SJSA1 (cell line): ENCODE results near the gene NSF. TPM values are rescaled to one million over a fixed set of nuclear protein-coding genes. Genes with fewer than 3 reads are reported as not detected.
"Not testable (repeated sequence)": the region's sequence is repeated elsewhere in the genome, so short reads cannot be mapped to it uniquely, and the experiment has no call there.

ENCODE experiments used
- DNase-seq, 2 experiments: peaks; one replicate each; pipeline ENCODE4 v3.0.0-alpha.2; 2015 to 2020; ENCODE audit warnings: low spot score in 2 of 2, low read depth in 1 of 2
- H3K27ac ChIP-seq: fragments of 250-450 bp; sonication (Bioruptor Pico); 2 replicates; pipeline ENCODE4 v1.5.1; 2020; ENCODE audit warnings: mild to moderate bottlenecking, moderate library complexity
- H3K27me3 ChIP-seq: fragments of 250-450 bp; sonication (Bioruptor Pico); replicated peaks from 2 replicates; pipeline ENCODE4 v1.5.1; 2020; ENCODE audit warnings: mild to moderate bottlenecking, moderate library complexity
- H3K36me3 ChIP-seq: fragments of 250-450 bp; sonication (Bioruptor Pico); 2 replicates; pipeline ENCODE4 v1.5.1; 2020; ENCODE audit warnings: mild to moderate bottlenecking
- H3K4me1 ChIP-seq: fragments of 250-450 bp; sonication (Bioruptor Pico); replicated peaks from 2 replicates; pipeline ENCODE4 v1.6.1; 2021; ENCODE audit warnings: mild to moderate bottlenecking
- H3K4me3 ChIP-seq: fragments of 250-450 bp; sonication (Bioruptor Pico); 2 replicates; pipeline ENCODE4 v1.5.1; 2020; ENCODE audit warnings: mild to moderate bottlenecking
- H3K9me3 ChIP-seq: fragments of 250-450 bp; sonication (Bioruptor Pico); replicated peaks from 2 replicates; pipeline ENCODE4 v1.5.1; 2020; ENCODE audit warnings: mild to moderate bottlenecking
- total RNA-seq: library from RNA; depleted of rRNA; stranded (reverse); fragments of >200 nt; shearing (Covaris generic); gene quantifications from 2 replicates; pipeline ENCODE4 v1.2.3, GENCODE V29; 2014

NSF gene
- total RNA-seq, 1 experiment from 2014 or later = 71.2 TPM

GRCh38 chr17:46603125-46603524 is 12.7 kb downstream of the NSF start:
- not testable (repeated sequence) for DNase-seq, H3K27me3 ChIP-seq, H3K9me3 ChIP-seq, H3K36me3 ChIP-seq, H3K27ac ChIP-seq, H3K4me1 ChIP-seq, H3K4me3 ChIP-seq

- H3K27ac ChIP-seq, H3K36me3 ChIP-seq, H3K4me1 ChIP-seq, DNase-seq, H3K9me3 ChIP-seq, H3K27me3 ChIP-seq, H3K4me3 ChIP-seq: not testable (repeated sequence)
Measured at GRCh38 chr17:46611304-46611703, 20.8 kb downstream of the NSF start.

GRCh38 chr17:46613876-46614275 is 23.4 kb downstream of the NSF start:
- H3K27ac ChIP-seq, H3K36me3 ChIP-seq, DNase-seq, H3K4me1 ChIP-seq, H3K27me3 ChIP-seq, H3K9me3 ChIP-seq, H3K4me3 ChIP-seq: not testable (repeated sequence)

GRCh38 chr17:46617121-46617520 is 26.7 kb downstream of the NSF start:
- H3K27ac ChIP-seq, H3K4me3 ChIP-seq, H3K9me3 ChIP-seq, DNase-seq, H3K4me1 ChIP-seq, H3K36me3 ChIP-seq, H3K27me3 ChIP-seq: not testable (repeated sequence)

- H3K36me3 ChIP-seq, H3K9me3 ChIP-seq, DNase-seq, H3K4me1 ChIP-seq, H3K27ac ChIP-seq, H3K27me3 ChIP-seq, H3K4me3 ChIP-seq: not testable (repeated sequence)
Measured at GRCh38 chr17:46618975-46619374, 28.5 kb downstream of the NSF start.

- H3K27me3 ChIP-seq, H3K36me3 ChIP-seq, H3K27ac ChIP-seq, H3K4me1 ChIP-seq, H3K4me3 ChIP-seq, H3K9me3 ChIP-seq, DNase-seq: not testable (repeated sequence)
Measured at GRCh38 chr17:46623790-46624189, 33.3 kb downstream of the NSF start.

- H3K36me3 ChIP-seq, DNase-seq, H3K4me1 ChIP-seq, H3K27ac ChIP-seq, H3K27me3 ChIP-seq, H3K4me3 ChIP-seq, H3K9me3 ChIP-seq: not testable (repeated sequence)
Measured at GRCh38 chr17:46624726-46625125, 34.3 kb downstream of the NSF start.

GRCh38 chr17:46627452-46627851 is 37.0 kb downstream of the NSF start:
- not testable (repeated sequence) for DNase-seq

GRCh38 chr17:46628753-46629436 is 38.4 kb downstream of the NSF start:
- not testable (repeated sequence) for H3K27me3 ChIP-seq, H3K4me1 ChIP-seq, H3K4me3 ChIP-seq, DNase-seq, H3K27ac ChIP-seq, H3K36me3 ChIP-seq, H3K9me3 ChIP-seq

More at GRCh38 chr17:46627452-46627851, 37.0 kb downstream of the NSF start:
- not testable (repeated sequence) for H3K36me3 ChIP-seq, H3K27me3 ChIP-seq, H3K27ac ChIP-seq, H3K4me1 ChIP-seq, H3K4me3 ChIP-seq, H3K9me3 ChIP-seq

- H3K4me3 ChIP-seq, H3K27me3 ChIP-seq, H3K9me3 ChIP-seq, H3K36me3 ChIP-seq, DNase-seq, H3K27ac ChIP-seq, H3K4me1 ChIP-seq: not testable (repeated sequence)
Measured at GRCh38 chr17:46632146-46632545, 41.7 kb downstream of the NSF start.

GRCh38 chr17:46634844-46635243 is 44.4 kb downstream of the NSF start:
- not testable (repeated sequence) for DNase-seq, H3K4me1 ChIP-seq, H3K27ac ChIP-seq, H3K36me3 ChIP-seq, H3K27me3 ChIP-seq, H3K4me3 ChIP-seq, H3K9me3 ChIP-seq

GRCh38 chr17:46641861-46642656 is 51.6 kb downstream of the NSF start:
- not testable (repeated sequence) for H3K27me3 ChIP-seq, H3K4me1 ChIP-seq, H3K9me3 ChIP-seq, H3K27ac ChIP-seq, H3K36me3 ChIP-seq, H3K4me3 ChIP-seq, DNase-seq

GRCh38 chr17:46647251-46647650 is 56.8 kb downstream of the NSF start:
- H3K9me3 ChIP-seq, H3K4me3 ChIP-seq, H3K27me3 ChIP-seq, DNase-seq, H3K36me3 ChIP-seq, H3K27ac ChIP-seq, H3K4me1 ChIP-seq: not testable (repeated sequence)

- not testable (repeated sequence) for H3K36me3 ChIP-seq, H3K4me1 ChIP-seq, H3K27ac ChIP-seq, DNase-seq, H3K4me3 ChIP-seq, H3K27me3 ChIP-seq, H3K9me3 ChIP-seq
Measured at GRCh38 chr17:46647688-46648278, 57.3 kb downstream of the NSF start.
